ENCODE results near the gene RPS21.

The RPS21 gene

GRCh38 chr20:62413025-62413570 is 26.2 kb downstream of the RPS21 start:
- Mint-ChIP-seq H3K36me3 (no peaks in the 10 kb centered on the region), H3K4me1 (ENCODE audit: low read depth) (peaks cover 7% of the 10 kb centered on the region), H3K9me3 (ENCODE audit: low read depth) (no peaks in the 10 kb centered on the region), H3K27ac (no peak overlapping the region), H3K27me3 (no peaks in the 10 kb centered on the region), H3K4me3 (no peak overlapping the region)

DNA sequence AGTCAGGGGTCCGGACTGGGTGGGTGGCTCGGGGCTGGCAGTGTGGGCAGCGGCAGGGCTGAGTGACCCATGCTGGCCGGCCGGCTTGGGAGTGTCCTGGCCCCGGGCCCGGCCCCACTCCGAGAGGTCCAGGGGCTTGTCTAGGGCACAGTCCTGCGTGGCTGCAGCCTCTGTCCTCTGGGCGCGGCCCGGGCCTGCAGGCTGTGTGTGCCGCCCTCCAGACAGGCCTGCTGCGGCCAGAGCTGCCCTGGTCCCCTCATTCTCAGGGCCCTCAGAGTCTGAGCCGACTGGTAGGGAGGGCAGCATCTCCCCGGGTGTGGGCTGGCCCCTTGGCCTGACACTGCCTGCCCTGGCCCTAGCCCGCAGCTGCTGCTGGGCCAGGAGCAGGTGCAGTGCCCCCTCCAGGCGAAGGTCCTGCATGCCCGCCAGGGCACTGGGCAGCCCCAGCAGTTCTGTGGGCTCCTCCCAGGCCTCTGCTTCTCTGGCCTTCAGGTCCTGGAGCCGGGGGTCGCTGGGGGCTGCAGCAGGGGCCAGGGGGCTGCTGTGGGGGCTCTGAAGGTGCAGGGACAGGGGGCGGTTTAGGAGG is 27.1 kb downstream of the RPS21 start:
- no peak overlapping the region for H3K4me3 Mint-ChIP-seq
- no peak overlapping the region for H3K27ac Mint-ChIP-seq
- H3K27me3 Mint-ChIP-seq = no peaks in the 10 kb centered on the region
- peaks cover 7% of the 10 kb centered on the region for H3K4me1 Mint-ChIP-seq (ENCODE audit: low read depth)
- no peaks in the 10 kb centered on the region for H3K9me3 Mint-ChIP-seq (ENCODE audit: low read depth)
- no peaks in the 10 kb centered on the region for H3K36me3 Mint-ChIP-seq

DNA sequence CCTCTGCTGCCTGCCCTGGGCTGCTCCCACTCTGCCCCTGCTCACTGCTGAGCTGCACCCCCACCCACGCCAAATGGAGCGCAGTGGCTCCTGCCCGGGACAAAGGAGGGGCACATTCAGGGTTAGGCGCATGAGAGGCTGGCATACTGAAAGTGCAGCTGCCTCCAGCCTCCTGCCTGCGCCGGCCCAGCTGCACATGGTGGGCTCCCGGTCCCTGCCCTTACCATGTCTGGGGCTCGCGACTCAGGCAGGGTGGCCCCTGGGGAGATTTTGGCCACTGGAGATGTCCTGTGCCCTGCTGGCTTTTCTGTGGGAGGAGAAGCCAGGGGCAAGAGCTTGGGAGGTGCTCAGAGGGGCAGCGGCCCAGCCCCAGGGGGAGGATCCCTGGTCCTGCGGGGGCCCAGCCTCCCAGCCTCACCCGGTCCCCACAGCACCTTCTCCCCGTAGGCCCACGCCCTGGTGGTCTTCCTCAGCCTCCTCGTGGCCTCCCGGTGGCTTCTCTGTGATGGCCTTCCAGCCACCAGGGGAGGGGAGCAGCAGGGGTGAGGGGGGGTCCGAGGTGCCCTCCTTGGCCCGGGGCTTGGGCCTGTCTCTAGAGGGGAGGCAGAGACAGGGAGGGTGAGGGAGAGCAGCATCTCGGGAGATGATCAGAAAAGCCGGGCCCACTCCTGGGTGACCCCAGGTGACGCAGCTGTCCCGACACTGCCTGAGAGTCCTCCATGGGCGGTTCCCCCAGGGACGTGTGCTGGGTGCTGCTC is 28.6 kb downstream of the RPS21 start:
- Mint-ChIP-seq H3K4me3 (no peak overlapping the region), H3K4me1 (ENCODE audit: low read depth) (no peaks in the 10 kb centered on the region), H3K36me3 (no peaks in the 10 kb centered on the region), H3K27ac (no peak overlapping the region), H3K9me3 (ENCODE audit: low read depth) (no peaks in the 10 kb centered on the region), H3K27me3 (peaks cover 2% of the 10 kb centered on the region)

GRCh38 chr20:62416651-62417637 is 30.0 kb downstream of the RPS21 start:
- H3K27ac Mint-ChIP-seq = no peak overlapping the region
- H3K36me3 Mint-ChIP-seq = no peaks in the 10 kb centered on the region
- H3K4me3 Mint-ChIP-seq = no peak overlapping the region
- no peaks in the 10 kb centered on the region for H3K9me3 Mint-ChIP-seq (ENCODE audit: low read depth)
- no peaks in the 10 kb centered on the region for H3K4me1 Mint-ChIP-seq (ENCODE audit: low read depth)
- peaks cover 2% of the 10 kb centered on the region for H3K27me3 Mint-ChIP-seq

DNA sequence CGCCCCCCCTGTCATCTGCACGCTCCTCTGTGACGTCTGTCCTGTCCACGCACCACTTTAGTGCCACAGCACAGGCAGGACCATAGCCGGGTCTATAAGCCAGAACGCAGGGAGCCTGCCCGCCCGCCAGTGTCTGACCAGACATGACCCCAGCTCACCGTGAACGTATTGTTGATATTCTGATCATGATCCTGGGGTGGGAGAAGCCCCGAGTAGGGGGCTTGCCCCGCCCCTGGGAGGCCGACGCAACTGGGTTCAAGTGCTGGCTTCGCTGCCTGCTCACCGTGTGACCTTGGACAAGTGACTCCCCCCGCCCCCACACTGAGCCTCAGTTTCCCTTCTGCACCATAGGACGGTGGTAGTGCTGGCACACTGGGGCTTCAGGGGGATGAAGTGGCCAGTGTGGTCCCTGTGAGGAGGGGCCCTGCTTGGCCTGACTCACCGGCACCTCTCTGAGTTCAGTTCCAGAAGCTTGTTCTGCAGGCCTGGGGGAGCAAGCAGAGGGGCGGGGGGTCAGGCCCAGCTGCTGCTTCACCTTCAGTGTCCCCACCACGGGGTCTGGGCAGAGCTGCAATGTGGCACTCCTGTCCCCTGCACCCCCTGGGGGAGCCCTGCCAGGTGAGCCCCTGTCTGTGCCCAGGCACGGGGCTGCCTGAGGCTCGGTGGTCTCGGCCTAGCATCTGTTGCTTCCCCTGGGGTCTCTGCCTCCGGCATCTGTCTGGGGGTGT is 31.2 kb downstream of the RPS21 start:
- no peaks in the 10 kb centered on the region for H3K4me1 Mint-ChIP-seq (ENCODE audit: low read depth)

DNA sequence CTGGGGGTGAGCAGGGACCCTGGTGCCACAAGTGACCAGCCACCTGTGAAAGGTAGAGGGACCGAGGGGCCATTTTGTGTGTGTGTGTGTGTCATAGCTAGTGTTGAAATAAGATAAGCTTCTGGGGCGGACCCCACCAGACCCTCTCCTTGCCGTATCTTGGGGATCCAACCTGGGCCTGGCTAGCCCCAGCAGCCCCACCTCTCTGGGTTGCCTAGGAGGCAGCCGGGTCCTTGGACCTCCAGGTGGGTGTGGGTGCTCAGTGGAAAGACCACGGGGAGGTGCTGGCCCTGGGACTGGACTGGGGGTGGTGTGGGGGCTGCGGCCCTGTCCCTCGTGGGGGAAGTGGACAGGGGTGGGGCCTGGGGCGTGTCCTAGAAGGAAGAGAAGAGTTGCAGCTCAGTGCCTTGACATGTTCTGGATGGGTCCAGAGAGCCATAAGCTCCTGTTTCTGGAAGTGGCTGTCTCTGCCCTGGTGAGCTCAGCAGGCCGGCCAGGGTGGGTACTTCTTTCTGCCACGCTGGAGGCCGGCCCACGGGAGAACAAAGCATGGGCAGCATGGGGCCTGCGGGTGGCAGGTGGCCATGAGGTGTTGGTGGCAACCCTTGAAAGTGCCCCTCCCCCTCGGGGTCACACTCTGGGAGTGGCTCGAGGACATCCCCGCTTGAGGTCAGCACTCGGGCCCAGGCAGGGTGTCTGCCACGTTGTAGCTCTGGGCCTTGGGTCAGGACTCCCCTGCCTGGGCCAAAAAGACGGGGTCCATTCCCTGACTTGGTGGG is 32.0 kb downstream of the RPS21 start:
- Mint-ChIP-seq H3K36me3 (no peaks in the 10 kb centered on the region), H3K27me3 (peaks cover 2% of the 10 kb centered on the region), H3K4me1 (ENCODE audit: low read depth) (no peaks in the 10 kb centered on the region), H3K4me3 (no peak overlapping the region), H3K9me3 (ENCODE audit: low read depth) (no peaks in the 10 kb centered on the region), H3K27ac (no peak overlapping the region)

More for the DNA sequence above, 31.2 kb downstream of the RPS21 start:
- Mint-ChIP-seq H3K27me3 (peaks cover 2% of the 10 kb centered on the region), H3K36me3 (no peaks in the 10 kb centered on the region), H3K27ac (no peak overlapping the region), H3K4me3 (no peak overlapping the region), H3K9me3 (ENCODE audit: low read depth) (no peaks in the 10 kb centered on the region)

DNA sequence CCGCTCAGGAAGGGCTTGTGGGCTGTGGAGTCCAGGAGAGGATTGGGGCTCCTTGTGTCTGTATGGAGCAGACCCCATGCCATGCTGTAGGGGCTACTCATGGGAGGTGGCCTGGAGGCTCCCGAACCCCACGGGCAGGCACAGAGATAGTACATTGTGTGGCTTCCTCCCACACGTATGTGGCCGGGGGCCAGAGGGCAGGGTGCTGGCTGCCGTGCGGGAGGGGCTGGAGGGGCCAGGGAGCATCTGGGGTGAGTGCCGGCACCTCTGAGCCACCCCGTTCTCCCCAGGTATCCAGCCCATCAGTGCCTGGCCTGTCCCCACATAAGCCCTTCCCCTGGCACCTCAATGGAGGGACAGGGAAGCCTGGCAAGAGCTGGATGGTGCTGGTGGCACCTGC is 32.9 kb downstream of the RPS21 start:
- Mint-ChIP-seq H3K4me1 (ENCODE audit: low read depth) (no peaks in the 10 kb centered on the region), H3K36me3 (no peaks in the 10 kb centered on the region), H3K4me3 (no peak overlapping the region), H3K27me3 (peaks cover 2% of the 10 kb centered on the region), H3K27ac (no peak overlapping the region), H3K9me3 (ENCODE audit: low read depth) (no peaks in the 10 kb centered on the region)

- H3K4me1 Mint-ChIP-seq (ENCODE audit: low read depth) = no peaks in the 10 kb centered on the region
- no peaks in the 10 kb centered on the region for H3K36me3 Mint-ChIP-seq
- no peak overlapping the region for H3K27ac Mint-ChIP-seq
- H3K27me3 Mint-ChIP-seq = peaks cover 2% of the 10 kb centered on the region
- H3K4me3 Mint-ChIP-seq = no peak overlapping the region
- H3K9me3 Mint-ChIP-seq (ENCODE audit: low read depth) = no peaks in the 10 kb centered on the region
Observed at GRCh38 chr20:62420846-62421715, 34.2 kb downstream of the RPS21 start.

DNA sequence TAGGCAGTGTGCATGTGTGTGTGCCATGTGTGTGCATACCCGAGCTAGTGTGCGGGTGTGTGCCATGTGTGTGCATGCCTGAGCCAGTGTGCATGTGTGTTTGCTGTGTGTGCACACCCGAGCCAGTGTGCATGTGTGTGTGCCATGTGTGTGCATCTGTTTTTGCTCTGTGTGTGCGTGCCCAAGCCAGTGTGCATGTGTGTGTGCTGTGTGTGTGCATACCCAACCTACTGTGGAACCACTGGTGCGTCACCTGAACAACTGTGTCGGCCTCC is 34.8 kb downstream of the RPS21 start:
- H3K4me1 Mint-ChIP-seq (ENCODE audit: low read depth) = no peaks in the 10 kb centered on the region
- no peak overlapping the region for H3K27ac Mint-ChIP-seq

DNA sequence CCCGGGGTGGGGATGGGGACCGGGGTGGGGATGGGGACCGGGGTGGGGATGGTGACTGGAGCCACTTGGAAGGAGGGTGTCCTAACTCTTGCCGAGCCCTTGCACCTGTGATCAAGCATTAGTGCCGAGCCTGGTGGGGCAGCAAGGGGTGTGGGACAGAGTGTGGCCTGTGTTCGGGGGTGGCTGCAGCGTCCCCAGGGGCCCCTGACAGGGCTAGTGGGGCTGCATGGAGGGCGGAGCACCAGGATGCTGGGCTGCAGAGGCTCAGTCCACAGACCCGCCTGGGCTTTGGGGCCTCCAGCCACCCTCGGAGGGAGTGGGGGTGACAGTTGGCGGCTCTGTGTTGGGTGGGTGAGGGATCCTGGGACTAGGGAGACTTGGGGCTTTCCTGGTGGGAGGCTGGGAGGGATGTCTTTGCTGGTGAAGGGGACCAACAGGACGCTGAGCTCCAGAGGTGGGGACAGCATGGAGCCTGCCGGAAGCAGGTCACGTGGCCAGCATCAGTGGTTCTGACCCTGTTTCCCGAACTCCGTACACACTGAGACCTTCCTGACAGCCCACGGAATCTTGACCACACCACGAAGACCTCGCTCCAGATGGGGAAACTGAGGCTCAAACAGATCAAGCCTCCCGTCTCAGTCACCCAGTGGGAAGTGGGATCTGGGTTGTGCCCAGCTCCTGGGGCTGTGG is 35.9 kb downstream of the RPS21 start:
- H3K4me1 Mint-ChIP-seq (ENCODE audit: low read depth) = no peaks in the 10 kb centered on the region
- no peaks in the 10 kb centered on the region for H3K36me3 Mint-ChIP-seq
- no peak overlapping the region for H3K4me3 Mint-ChIP-seq
- no peaks in the 10 kb centered on the region for H3K9me3 Mint-ChIP-seq (ENCODE audit: low read depth)
- H3K27me3 Mint-ChIP-seq = peaks cover 2% of the 10 kb centered on the region
- no peak overlapping the region for H3K27ac Mint-ChIP-seq

More for the DNA sequence above, 34.8 kb downstream of the RPS21 start:
- Mint-ChIP-seq H3K36me3 (no peaks in the 10 kb centered on the region), H3K27me3 (peaks cover 2% of the 10 kb centered on the region), H3K4me3 (no peak overlapping the region), H3K9me3 (ENCODE audit: low read depth) (no peaks in the 10 kb centered on the region)

DNA sequence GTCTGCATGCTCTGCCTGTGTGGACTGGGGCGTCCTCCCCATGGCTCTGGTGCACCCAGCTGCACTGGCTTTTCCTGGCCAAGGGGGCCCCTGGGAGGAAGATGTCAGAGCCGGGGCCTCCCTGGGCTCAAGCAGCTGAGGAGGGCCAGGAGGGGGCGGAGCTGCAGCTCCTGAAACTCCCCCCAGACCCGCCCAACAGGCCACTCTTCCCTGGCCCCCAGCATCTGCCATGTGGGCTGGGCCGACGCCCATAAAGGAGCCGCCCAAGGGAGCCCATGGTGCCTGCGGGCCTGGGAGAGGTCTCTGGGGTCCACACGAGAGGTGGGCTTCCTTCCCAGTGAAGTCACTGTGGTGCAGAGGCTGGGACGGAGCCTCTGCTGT is 36.4 kb downstream of the RPS21 start:
- no peaks in the 10 kb centered on the region for H3K9me3 Mint-ChIP-seq (ENCODE audit: low read depth)
- no peaks in the 10 kb centered on the region for H3K4me1 Mint-ChIP-seq (ENCODE audit: low read depth)
- no peak overlapping the region for H3K4me3 Mint-ChIP-seq
- H3K36me3 Mint-ChIP-seq = no peaks in the 10 kb centered on the region
- peaks cover 2% of the 10 kb centered on the region for H3K27me3 Mint-ChIP-seq
- H3K27ac Mint-ChIP-seq = no peak overlapping the region

- peaks cover 5% of the 10 kb centered on the region for H3K27me3 Mint-ChIP-seq
- H3K4me3 Mint-ChIP-seq = no peak overlapping the region
- no peaks in the 10 kb centered on the region for H3K4me1 Mint-ChIP-seq (ENCODE audit: low read depth)
- no peaks in the 10 kb centered on the region for H3K36me3 Mint-ChIP-seq
- H3K27ac Mint-ChIP-seq = no peak overlapping the region
- no peaks in the 10 kb centered on the region for H3K9me3 Mint-ChIP-seq (ENCODE audit: low read depth)
Observed at GRCh38 chr20:62424249-62425107, 37.6 kb downstream of the RPS21 start.

Measured in activated naive CD8-positive, alpha-beta T cell (primary cell).